Gastroesophageal sphincter (tissue), 4 donors: Measurements from ENCODE around the gene ARPP21. TPM values are rescaled to one million over a fixed set of nuclear protein-coding genes. Genes with fewer than 3 reads are reported as not detected.

Experiments
- ATAC-seq: fragments of 150-250 bp; one replicate; pipeline ENCODE4 v1.9.1; 2016; ENCODE audit warnings: mild to moderate bottlenecking, moderate library complexity
- H3K27ac ChIP-seq, 4 donors: fragments of 200-600 bp; sonication (generic) in 3 of 4; 1 replicate in 3 of 4; 2 replicates in 1 of 4; pipeline ENCODE4 v1.5.1; 2016 to 2019
- H3K27me3 ChIP-seq: fragments of 200-600 bp; sonication (generic); one replicate; pipeline ENCODE4 v1.5.1; 2019
- H3K36me3 ChIP-seq, 2 donors: fragments of 200-600 bp; sonication (generic); one replicate each; pipeline ENCODE4 v1.5.1; 2019; ENCODE audit warnings: control low read depth in 1 of 2
- H3K4me1 ChIP-seq, 3 donors: fragments of 200-600 bp; sonication (generic); 1 replicate in 2 of 3; 2 replicates in 1 of 3; pipeline ENCODE4 v1.5.1; 2016 to 2019; ENCODE audit warnings: control low read depth in 2 of 3
- H3K4me3 ChIP-seq, 2 donors: fragments of 200-600 bp; sonication (generic); one replicate each; pipeline ENCODE4 v1.5.1; 2019; ENCODE audit warnings: mild to moderate bottlenecking in 1 of 2, moderate library complexity in 1 of 2
- H3K9me3 ChIP-seq, 3 donors: fragments of 200-600 bp; sonication (generic); one replicate each; pipeline ENCODE4 v1.5.1; 2017 to 2019; ENCODE audit warnings: control low read depth in 2 of 3
- EP300 ChIP-seq: sonication (generic); formaldehyde crosslinking; IDR thresholded peaks from one replicate; pipeline ENCODE4 v1.6.1; 2017; ENCODE audit warnings: antibody characterized with exemption, mild to moderate bottlenecking
- POLR2A ChIP-seq, 2 donors: fragments of 450-650 bp; IDR thresholded peaks; one replicate each; pipeline ENCODE4 v1.6.1; 2017; ENCODE audit warnings: antibody characterized with exemption in 2 of 2, mild to moderate bottlenecking in 2 of 2, moderate library complexity in 1 of 2
- POLR2AphosphoS5 ChIP-seq: sonication (generic); formaldehyde crosslinking; IDR thresholded peaks from one replicate; pipeline ENCODE4 v1.6.1; 2017; ENCODE audit warnings: antibody characterized with exemption
- WGBS, 2 donors: methylation state at CpG; one replicate each; pipeline ENCODE4 v1.1.5; 2018; ENCODE audit warnings: low coverage in 1 of 2; 5-methylcytosine and 5-hydroxymethylcytosine counted together
- total RNA-seq, 4 donors: library from RNA; depleted of rRNA; stranded (reverse); fragments of >200 nt; gene quantifications; one replicate each; pipeline ENCODE4 v1.1.0, GENCODE V29; 2016
- TF ChIP-seq, protein P1 (sequence below), 4 experiments: fragments of 200-600 bp in 2 of 4; fragments of 450-650 bp in 2 of 4; sonication (generic) in 1 of 4; IDR thresholded peaks; one replicate each; pipeline ENCODE4 v1.5.1; 2017 to 2019; ENCODE audit warnings: antibody characterized with exemption in 4 of 4, mild to moderate bottlenecking in 2 of 4, moderate library complexity in 2 of 4

Gene ARPP21
- 1 to 10 TPM in 2 of 4 donors, under 1 TPM in 2; 0.15 to 1.5 (median 0.78) TPM for total RNA-seq

DNA sequence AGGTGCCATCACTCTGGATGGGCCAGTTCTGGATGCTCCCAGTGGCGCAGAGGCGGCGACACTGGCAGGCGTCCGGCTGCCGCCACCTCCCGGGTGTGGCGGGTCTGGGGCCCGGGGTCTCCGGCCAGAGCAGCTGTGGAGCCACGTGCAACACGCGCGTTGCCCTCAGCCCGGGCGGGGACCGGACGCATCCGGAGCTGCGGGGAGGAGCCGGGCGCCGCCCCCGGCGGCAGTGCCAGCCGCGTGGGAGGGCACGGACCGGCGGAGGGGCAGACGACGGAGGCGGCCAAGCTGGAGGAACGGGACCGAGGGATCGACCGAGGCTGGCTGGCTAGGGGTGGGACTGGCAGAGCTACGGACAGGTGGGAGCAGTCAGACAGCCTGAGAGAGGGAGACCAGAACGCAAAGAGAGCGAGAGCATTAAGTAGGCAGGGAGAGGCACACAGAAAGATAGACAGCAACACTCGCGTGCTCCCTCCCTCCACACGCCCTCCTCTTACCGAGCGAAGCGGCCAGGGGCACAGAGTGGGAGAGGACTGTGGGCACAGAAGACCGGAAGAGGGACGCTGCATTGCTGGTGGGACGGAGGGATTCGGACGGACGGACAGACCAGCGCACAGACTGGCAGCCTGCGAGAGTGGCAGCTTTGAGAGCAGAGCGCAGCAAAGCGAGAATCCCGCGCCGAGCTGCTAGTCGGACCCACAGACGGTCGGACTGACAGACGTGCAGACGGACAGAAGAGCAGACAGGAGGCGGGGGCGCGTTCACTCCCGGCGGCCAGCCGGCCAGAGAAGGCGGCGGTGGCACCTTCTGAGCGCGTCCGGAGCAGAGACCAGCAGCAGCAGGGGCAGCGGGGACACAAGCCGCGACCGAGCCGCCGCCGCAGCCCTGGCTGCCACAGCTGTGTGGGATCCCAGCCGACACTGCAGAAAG, at the start of gene ARPP21:
Gene ARPP21 (plus strand): TSS at position 272 of the 933 bp plus-strand sequence. CDS start 42,227 bp downstream, outside the sequence.
- no peaks in the 10 kb centered on the region for H3K9me3 ChIP-seq
- 2% methylated on average over 7 to 21 of the region's 83 CpGs for WGBS, 2 donors
- H3K4me3 ChIP-seq: peak within 1 kb of the TSS in 1 of 2 donors; percentile 42
- H3K27ac ChIP-seq: no peak within 1 kb of the TSS
- peak; percentile 43 for ATAC-seq
- TF ChIP-seq POLR2AphosphoS5: no peak
- TF ChIP-seq EP300: no peak
- TF ChIP-seq, protein P1, sequence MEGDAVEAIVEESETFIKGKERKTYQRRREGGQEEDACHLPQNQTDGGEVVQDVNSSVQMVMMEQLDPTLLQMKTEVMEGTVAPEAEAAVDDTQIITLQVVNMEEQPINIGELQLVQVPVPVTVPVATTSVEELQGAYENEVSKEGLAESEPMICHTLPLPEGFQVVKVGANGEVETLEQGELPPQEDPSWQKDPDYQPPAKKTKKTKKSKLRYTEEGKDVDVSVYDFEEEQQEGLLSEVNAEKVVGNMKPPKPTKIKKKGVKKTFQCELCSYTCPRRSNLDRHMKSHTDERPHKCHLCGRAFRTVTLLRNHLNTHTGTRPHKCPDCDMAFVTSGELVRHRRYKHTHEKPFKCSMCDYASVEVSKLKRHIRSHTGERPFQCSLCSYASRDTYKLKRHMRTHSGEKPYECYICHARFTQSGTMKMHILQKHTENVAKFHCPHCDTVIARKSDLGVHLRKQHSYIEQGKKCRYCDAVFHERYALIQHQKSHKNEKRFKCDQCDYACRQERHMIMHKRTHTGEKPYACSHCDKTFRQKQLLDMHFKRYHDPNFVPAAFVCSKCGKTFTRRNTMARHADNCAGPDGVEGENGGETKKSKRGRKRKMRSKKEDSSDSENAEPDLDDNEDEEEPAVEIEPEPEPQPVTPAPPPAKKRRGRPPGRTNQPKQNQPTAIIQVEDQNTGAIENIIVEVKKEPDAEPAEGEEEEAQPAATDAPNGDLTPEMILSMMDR (IDR thresholded peaks at IDR 0.05): no peak
- TF ChIP-seq POLR2A (IDR thresholded peaks at IDR 0.05): no peak
- H3K27me3 ChIP-seq: peaks cover 29% of the 10 kb centered on the region
- H3K36me3 ChIP-seq: no peaks in the 10 kb centered on the region
- H3K4me1 ChIP-seq: peaks cover 0 to 15% (median 4%) of the 10 kb centered on the region in 3 donors

DNA sequence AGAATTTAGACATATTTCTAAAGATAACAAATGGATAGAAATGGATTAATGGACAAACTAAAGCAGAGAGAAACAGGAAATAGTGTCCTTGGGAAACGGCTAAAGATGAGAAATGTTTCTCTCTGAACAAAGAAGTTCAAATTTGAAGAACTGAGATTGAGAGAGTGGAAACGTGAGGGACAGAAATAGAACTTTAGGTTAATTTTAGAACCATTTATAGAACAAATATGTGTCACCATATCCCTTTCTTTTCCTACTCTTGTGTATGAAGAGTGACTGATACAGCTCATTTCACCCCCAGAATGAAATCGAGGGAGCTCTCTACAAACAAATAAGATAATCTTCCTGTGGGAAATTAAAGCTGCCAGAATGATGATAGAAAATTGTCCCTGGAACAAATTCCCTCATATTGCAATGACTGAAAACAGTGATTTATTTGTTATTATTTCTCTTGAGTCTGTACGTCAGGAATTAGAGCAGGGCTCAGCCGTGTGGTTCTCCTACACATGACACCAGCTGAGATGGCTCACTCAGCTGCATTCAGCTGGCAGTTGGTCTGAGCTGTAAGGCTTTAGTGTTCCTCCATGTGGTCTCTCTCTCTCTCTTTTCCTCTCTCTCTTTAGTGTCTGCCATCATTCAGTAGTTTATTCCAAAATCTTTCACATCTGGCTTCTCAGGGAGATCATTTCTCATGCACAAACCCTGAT, 46.6 kb upstream of the ARPP21 start:
- 48 to 57% methylated on average over 5 of the region's 5 CpGs for WGBS, 2 donors
- H3K4me3 ChIP-seq: no peak overlapping the region
- H3K27me3 ChIP-seq: no peaks in the 10 kb centered on the region
- TF ChIP-seq EP300 (no peak), POLR2A (IDR thresholded peaks at IDR 0.05) (no peak), POLR2AphosphoS5 (no peak)
- TF ChIP-seq, protein P1 (IDR thresholded peaks at IDR 0.05): no peak
- no peaks in the 10 kb centered on the region for H3K36me3 ChIP-seq
- no peak overlapping the region for H3K27ac ChIP-seq
- no peaks in the 10 kb centered on the region for H3K4me1 ChIP-seq
- H3K9me3 ChIP-seq: no peaks in the 10 kb centered on the region
- ATAC-seq: no peak

DNA sequence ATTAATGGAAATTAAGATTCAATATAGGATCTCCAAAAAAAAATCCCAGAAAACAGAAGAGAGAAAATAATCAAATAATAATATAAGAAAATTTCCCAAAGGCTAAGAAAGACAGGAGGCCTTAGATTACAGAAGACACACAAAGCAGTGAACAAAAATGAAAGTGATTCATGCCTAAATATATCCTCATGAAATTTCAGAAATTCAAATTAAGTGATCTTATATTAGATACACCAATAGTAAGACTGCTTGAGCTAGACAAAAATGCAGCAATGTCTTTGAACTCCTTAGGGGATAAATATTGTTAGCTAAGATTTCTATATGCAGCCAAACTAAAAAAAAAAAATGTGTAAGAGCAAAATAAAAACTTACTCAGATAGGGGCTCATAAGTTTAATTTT, 44.6 kb upstream of the ARPP21 start:
- H3K27ac ChIP-seq: no peak overlapping the region
- no peaks in the 10 kb centered on the region for H3K9me3 ChIP-seq
- H3K4me1 ChIP-seq: no peaks in the 10 kb centered on the region
- H3K36me3 ChIP-seq: no peaks in the 10 kb centered on the region
- H3K4me3 ChIP-seq: no peak overlapping the region
- ATAC-seq: no peak
- H3K27me3 ChIP-seq: no peaks in the 10 kb centered on the region
- TF ChIP-seq, protein P1 (IDR thresholded peaks at IDR 0.05): no peak
- no peak for TF ChIP-seq POLR2A (IDR thresholded peaks at IDR 0.05)
- TF ChIP-seq POLR2AphosphoS5: no peak
- no peak for TF ChIP-seq EP300

DNA sequence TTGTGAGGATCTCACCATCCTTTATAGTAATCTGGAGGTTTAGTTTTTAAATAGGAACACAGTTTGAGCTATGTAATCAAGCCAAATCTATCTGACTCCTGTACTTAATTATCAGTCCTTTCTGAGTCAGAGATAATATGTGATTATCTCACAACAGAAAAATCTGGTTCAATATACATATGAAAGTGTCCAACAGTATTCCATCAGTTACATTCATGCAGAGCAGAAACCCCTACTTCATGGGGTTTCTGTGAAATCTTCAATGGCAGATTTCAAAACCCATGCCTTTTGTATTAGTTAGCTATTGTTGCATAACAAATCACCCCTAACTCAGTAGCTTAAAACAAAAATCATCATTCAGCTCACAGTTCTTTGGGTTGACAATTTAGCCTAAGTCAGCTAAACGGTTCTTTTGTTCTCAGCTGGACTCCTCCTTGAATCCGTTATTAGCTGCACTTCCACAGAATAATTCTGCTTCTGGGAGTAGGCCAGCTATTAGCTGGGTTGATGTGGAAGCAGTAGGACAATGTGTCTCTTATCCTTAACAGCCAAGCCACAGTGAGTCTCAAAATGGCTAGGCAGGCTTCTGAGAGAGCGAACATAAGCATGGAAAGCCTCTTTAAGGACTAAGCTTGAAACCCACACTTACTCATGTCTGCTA, 42.9 kb upstream of the ARPP21 start:
- no peak for ATAC-seq
- TF ChIP-seq EP300 (no peak), POLR2AphosphoS5 (no peak), POLR2A (IDR thresholded peaks at IDR 0.05) (no peak)
- TF ChIP-seq, protein P1 (IDR thresholded peaks at IDR 0.05): no peak
- WGBS, 2 donors: 78 to 100% methylated on average over 1 to 2 of the region's 3 CpGs

More for the DNA sequence above, 42.9 kb upstream of the ARPP21 start:
- H3K4me3 ChIP-seq: no peak overlapping the region
- H3K27me3 ChIP-seq: no peaks in the 10 kb centered on the region
- H3K9me3 ChIP-seq: no peaks in the 10 kb centered on the region
- no peaks in the 10 kb centered on the region for H3K4me1 ChIP-seq
- H3K36me3 ChIP-seq: no peaks in the 10 kb centered on the region
- no peak overlapping the region for H3K27ac ChIP-seq
